ENCODE measurements around the gene TPPP2.
"Not testable (repeated sequence)": the region's sequence is repeated elsewhere in the genome, so short reads cannot be mapped to it uniquely, and the experiment has no call there.

The TPPP2 gene

GRCh38 chr14:21039585-21040369 is 9.8 kb downstream of the TPPP2 start:
- no peak for DNase-seq

GRCh38 chr14:21040370-21040925 is 10.4 kb downstream of the TPPP2 start:
- no peak for DNase-seq

- DNase-seq = not testable (repeated sequence)
These were observed 10.9 kb downstream of the TPPP2 start for GRCh38 chr14:21040941-21041340.

- no peak for DNase-seq
These were observed 11.8 kb downstream of the TPPP2 start, which contains the start of gene RNASE7 for GRCh38 chr14:21041676-21042433. Gene RNASE7 (plus strand): TSS chr14:21042362. CDS start chr14:21042993, 631 bp downstream.

GRCh38 chr14:21042918-21043317 is 12.9 kb downstream of the TPPP2 start:
- DNase-seq = no peak

GRCh38 chr14:21043387-21043973 is 13.5 kb downstream of the TPPP2 start:
- no peak for DNase-seq

GRCh38 chr14:21043974-21044618 is 14.1 kb downstream of the TPPP2 start:
- no peak for DNase-seq

GRCh38 chr14:21047378-21047781 is 17.4 kb downstream of the TPPP2 start:
- DNase-seq = no peak

GRCh38 chr14:21048638-21049037 is 18.6 kb downstream of the TPPP2 start:
- DNase-seq = no peak

- DNase-seq = no peak
These were observed 19.3 kb downstream of the TPPP2 start for GRCh38 chr14:21049271-21049673.

- DNase-seq = no peak
These were observed 20.6 kb downstream of the TPPP2 start for GRCh38 chr14:21050597-21050996.

GRCh38 chr14:21053184-21054122 is 23.4 kb downstream of the TPPP2 start:
- no peak for DNase-seq

- no peak for DNase-seq
These were observed 24.2 kb downstream of the TPPP2 start for GRCh38 chr14:21054123-21054767.

- no peak for DNase-seq
These were observed 24.7 kb downstream of the TPPP2 start for GRCh38 chr14:21054768-21055145.

GRCh38 chr14:21055432-21056117 is 25.6 kb downstream of the TPPP2 start:
- DNase-seq = no peak

- no peak for DNase-seq
These were observed 26.6 kb downstream of the TPPP2 start for GRCh38 chr14:21056520-21057163.

- DNase-seq = no peak
These were observed 28.0 kb downstream of the TPPP2 start, which contains the start of gene RNASE8 for GRCh38 chr14:21057803-21058675. Gene RNASE8 (plus strand): TSS chr14:21057822. CDS start chr14:21057893, 71 bp downstream.

GRCh38 chr14:21058903-21059302 is 28.9 kb downstream of the TPPP2 start:
- DNase-seq = no peak
